T1000 (cell line): ENCODE data around the gene KY.

ENCODE experiments used
- DNase-seq: peaks from one replicate; lab custom pipeline; 2025; ENCODE audit warnings: mixed read lengths; lab: John Stamatoyannopoulos, UW

Gene KY

GRCh38 chr3:134650431-134651346, at the start of gene KY:
KY (minus strand) TSS chr3:134651022; CDS start chr3:134650960, 62 bp downstream.
- DNase-seq = peak; percentile 58

GRCh38 chr3:134699721-134700120, 48.9 kb upstream of the KY start:
- no peak for DNase-seq

GRCh38 chr3:134699141-134699711, 48.4 kb upstream of the KY start:
- DNase-seq = no peak

GRCh38 chr3:134697830-134698689, 47.2 kb upstream of the KY start:
- no peak for DNase-seq

- DNase-seq = no peak
These were observed 45.3 kb upstream of the KY start for GRCh38 chr3:134696155-134696554.

- no peak for DNase-seq
These were observed 44.2 kb upstream of the KY start for GRCh38 chr3:134694946-134695543.

- no peak for DNase-seq
These were observed 43.6 kb upstream of the KY start for GRCh38 chr3:134694466-134694865.

GRCh38 chr3:134693804-134694203, 43.0 kb upstream of the KY start:
- DNase-seq = no peak

- DNase-seq = no peak
These were observed 42.4 kb upstream of the KY start for GRCh38 chr3:134693226-134693625.

- no peak for DNase-seq
These were observed 39.4 kb upstream of the KY start for GRCh38 chr3:134690226-134690625.

- no peak for DNase-seq
These were observed 36.8 kb upstream of the KY start for GRCh38 chr3:134687642-134688041.

- DNase-seq = no peak
These were observed 35.3 kb upstream of the KY start for GRCh38 chr3:134685929-134686802.

GRCh38 chr3:134682196-134682880, 31.5 kb upstream of the KY start:
- no peak for DNase-seq

GRCh38 chr3:134681522-134681900, 30.7 kb upstream of the KY start:
- no peak for DNase-seq

- no peak for DNase-seq
These were observed 30.1 kb upstream of the KY start for GRCh38 chr3:134680796-134681521.

- DNase-seq = no peak
These were observed 27.1 kb upstream of the KY start for GRCh38 chr3:134677987-134678308.

GRCh38 chr3:134677196-134677986, 26.6 kb upstream of the KY start:
- DNase-seq = no peak

GRCh38 chr3:134675726-134676256, 25.0 kb upstream of the KY start:
- DNase-seq = no peak

GRCh38 chr3:134672571-134672970, 21.7 kb upstream of the KY start:
- no peak for DNase-seq
